GM23338 (cell line): ENCODE measurements around the gene MME. TPM values are rescaled to one million over a fixed set of nuclear protein-coding genes. Genes with fewer than 3 reads are reported as not detected.

Experiments
- ATAC-seq: fragments of 200-7000 bp; cut with Tn5 transposase; 3 replicates; pipeline ENCODE4 v1.9.1; 2020
- DNase-seq: peaks from one replicate; pipeline ENCODE4 v3.0.0-alpha.2; 2015; ENCODE audit warnings: low spot score
- H2AFZ ChIP-seq: fragments of 200-600 bp; sonication (generic); 2 replicates; pipeline ENCODE4 v1.8.0; 2016; ENCODE audit warnings: antibody characterized with exemption, mild to moderate bottlenecking, moderate library complexity
- H3F3A ChIP-seq: fragments of 200-600 bp; sonication (generic); replicated peaks from 2 replicates; pipeline ENCODE4 v1.8.0; 2017; ENCODE audit warnings: antibody characterized with exemption, mixed run types, low read depth
- H3K27ac ChIP-seq: fragments of 200-600 bp; sonication (generic); 2 replicates; pipeline ENCODE4 v1.6.1; 2016; ENCODE audit warnings: low read depth
- H3K27me3 ChIP-seq: fragments of 200-600 bp; sonication (generic); 2 replicates; pipeline ENCODE4 v1.8.0; 2016; ENCODE audit warnings: mild to moderate bottlenecking, mixed run types, moderate library complexity; ENCODE audit not compliant: insufficient read depth
- H3K36me3 ChIP-seq: fragments of 200-600 bp; sonication (generic); 2 replicates; pipeline ENCODE4 v1.8.0; 2016; ENCODE audit warnings: mild to moderate bottlenecking; ENCODE audit not compliant: insufficient read depth
- H3K4me1 ChIP-seq: fragments of 200-600 bp; sonication (generic); 2 replicates; pipeline ENCODE4 v1.8.0; 2016; ENCODE audit warnings: mild to moderate bottlenecking, moderate library complexity; ENCODE audit not compliant: insufficient read depth
- H3K4me2 ChIP-seq: fragments of 200-600 bp; sonication (generic); 2 replicates; pipeline ENCODE4 v1.7.1; 2017; ENCODE audit warnings: mixed run types
- H3K4me3 ChIP-seq: fragments of 200-600 bp; sonication (generic); 2 replicates; pipeline ENCODE4 v1.6.1; 2016; ENCODE audit warnings: mixed run types
- H3K79me2 ChIP-seq: fragments of 200-600 bp; sonication (generic); replicated peaks from 2 replicates; pipeline ENCODE4 v1.8.0; 2017; ENCODE audit warnings: mild to moderate bottlenecking; ENCODE audit not compliant: insufficient read depth
- H3K9me2 ChIP-seq: fragments of 200-600 bp; sonication (generic); 2 replicates; pipeline ENCODE4 v1.8.0; 2017; ENCODE audit not compliant: insufficient read depth
- H4K20me1 ChIP-seq: fragments of 200-600 bp; sonication (generic); replicated peaks from 2 replicates; pipeline ENCODE4 v1.8.0; 2017; ENCODE audit warnings: mild to moderate bottlenecking; ENCODE audit not compliant: insufficient read depth
- H3K27ac Mint-ChIP-seq: 2 replicates; pipeline ENCODE4 v1.8.0; 2020; ENCODE audit warnings: inconsistent platforms, mild to moderate bottlenecking, moderate library complexity, mixed read lengths
- H3K27me3 Mint-ChIP-seq: 3 replicates; pipeline ENCODE4 v1.8.0; 2022; ENCODE audit warnings: low read depth, mild to moderate bottlenecking, moderate library complexity, mixed read lengths, inconsistent platforms; ENCODE audit not compliant: insufficient read depth, poor library complexity
- H3K36me3 Mint-ChIP-seq: 3 replicates; pipeline ENCODE4 v1.8.0; 2021; ENCODE audit warnings: low read depth, mild to moderate bottlenecking, inconsistent platforms, moderate library complexity, mixed read lengths
- H3K4me1 Mint-ChIP-seq: 3 replicates; pipeline ENCODE4 v1.8.0; 2020; ENCODE audit warnings: mild to moderate bottlenecking, inconsistent platforms, mixed read lengths
- H3K4me3 Mint-ChIP-seq: 3 replicates; pipeline ENCODE4 v1.8.0; 2021; ENCODE audit warnings: moderate library complexity, mild to moderate bottlenecking, inconsistent platforms, mixed read lengths
- H3K9me3 Mint-ChIP-seq: 3 replicates; pipeline ENCODE4 v1.8.0; 2020; ENCODE audit warnings: moderate library complexity, mild to moderate bottlenecking, inconsistent platforms, mixed read lengths
- CREB1 ChIP-seq: fragments of 250-450 bp; sonication (Bioruptor Pico); IDR thresholded peaks from 2 replicates; pipeline ENCODE4 v1.5.0; 2020; ENCODE audit warnings: low read depth, mild to moderate bottlenecking, moderate library complexity
- CTCF ChIP-seq, 2 experiments: fragments of 200-600 bp in 1 of 2; sonication (generic) in 1 of 2; conservative IDR thresholded peaks; 2 replicates each; pipeline versions ENCODE4 v1.5.1 to v1.6.1; 2016 to 2017; ENCODE audit warnings: antibody characterized with exemption in 2 of 2, low read depth in 2 of 2, mild to moderate bottlenecking in 2 of 2, moderate library complexity in 1 of 2
- ETS1 ChIP-seq: IDR thresholded peaks from 2 replicates; pipeline ENCODE4 v1.6.1; 2016; ENCODE audit warnings: antibody characterized with exemption
- EZH2 ChIP-seq: fragments of 200-600 bp; sonication (generic); IDR thresholded peaks from one replicate; pipeline ENCODE4 v1.8.0; 2017; ENCODE audit warnings: antibody characterized with exemption, mild to moderate bottlenecking, low read depth; ENCODE audit not compliant: unreplicated experiment
- EZH2phosphoT487 ChIP-seq: fragments of 200-600 bp; sonication (generic); IDR thresholded peaks from one replicate; pipeline ENCODE4 v1.8.1; 2018; ENCODE audit warnings: antibody characterized with exemption; ENCODE audit not compliant: unreplicated experiment
- JUNB ChIP-seq: IDR thresholded peaks from one replicate; pipeline ENCODE4 v1.6.1; 2016; ENCODE audit warnings: antibody characterized with exemption; ENCODE audit not compliant: unreplicated experiment
- NANOG ChIP-seq: IDR thresholded peaks from 2 replicates; pipeline ENCODE4 v1.6.1; 2016; ENCODE audit warnings: antibody characterized with exemption, borderline replicate concordance
- POLR2AphosphoS5 ChIP-seq: IDR thresholded peaks from 2 replicates; pipeline ENCODE4 v1.6.1; 2016; ENCODE audit warnings: antibody characterized with exemption, low read depth
- REST ChIP-seq: IDR thresholded peaks from one replicate; pipeline ENCODE4 v1.6.1; 2018; ENCODE audit warnings: antibody characterized with exemption; ENCODE audit not compliant: unreplicated experiment
- ZNF114 ChIP-seq: fragments of 250-450 bp; sonication (Bioruptor Pico); IDR thresholded peaks from 2 replicates; pipeline ENCODE4 v1.5.0; 2020; ENCODE audit warnings: mild to moderate bottlenecking, moderate library complexity
- ZNF331 ChIP-seq: fragments of 250-450 bp; sonication (Bioruptor Pico); IDR thresholded peaks from 2 replicates; pipeline ENCODE4 v1.5.0; 2020; ENCODE audit warnings: low read depth, mild to moderate bottlenecking, moderate library complexity
- polyA plus RNA-seq: library from polyadenylated mRNA; unstranded; fragments of >200 nt; fragmentation: Nextera tagmentation; extraction: Ambion mirVana; gene quantifications from 2 replicates; pipeline ENCODE4 v1.2.1, GENCODE V29; 2016
- total RNA-seq: library from RNA; depleted of rRNA; stranded (reverse); fragments of >200 nt; shearing (Covaris generic); gene quantifications from 2 replicates; pipeline ENCODE4 v1.2.3, GENCODE V29; 2014

Gene MME
- total and polyA plus RNA-seq, 2 experiments from 2014 or later: 15.2 to 76.7 TPM

GRCh38 chr3:155204851-155205250 is 124.7 kb downstream of the MME start:
- DNase-seq (no peak), ATAC-seq (no peak)
- H2AFZ ChIP-seq: no peak overlapping the region
- no peaks in the 10 kb centered on the region for H3F3A ChIP-seq
- H3K27me3 ChIP-seq: no peaks in the 10 kb centered on the region
- peaks cover 14% of the 10 kb centered on the region for H3K9me2 ChIP-seq
- Mint-ChIP-seq H3K27ac (no peak overlapping the region), H3K4me1 (no peaks in the 10 kb centered on the region; the same call in 2 of the 3 replicates), H3K27me3 (no peaks in the 10 kb centered on the region), H3K36me3 (no peaks in the 10 kb centered on the region), H3K9me3 (no peaks in the 10 kb centered on the region), H3K4me3 (no peak overlapping the region)
- H3K36me3 ChIP-seq: no peaks in the 10 kb centered on the region
- no peak overlapping the region for H3K4me2 ChIP-seq
- no peaks in the 10 kb centered on the region for H3K4me1 ChIP-seq
- H4K20me1 ChIP-seq: no peaks in the 10 kb centered on the region
- TF ChIP-seq CREB1 (CRISPR knock-in tag) (no peak), POLR2AphosphoS5 (no peak), CTCF (conservative IDR thresholded peaks at IDR 0.05; ENCODE audit: low read depth in 2 of 2) (no peak), EZH2phosphoT487 (no peak), ZNF114 (CRISPR knock-in tag) (no peak), JUNB (no peak), NANOG (no peak), ZNF331 (CRISPR knock-in tag) (no peak), ETS1 (no peak), REST (no peak), EZH2 (no peak)
- H3K27ac ChIP-seq: no peak overlapping the region
- no peak overlapping the region for H3K4me3 ChIP-seq
- H3K79me2 ChIP-seq: no peaks in the 10 kb centered on the region
